SK-N-SH treated with all-trans-retinoic acid at 6 μM for 48 hours (cell line): ENCODE data around the gene WWP2.

ENCODE experiments used
- ATAC-seq: fragments of 200-7000 bp; cut with Tn5 transposase; 3 replicates; pipeline ENCODE4 v1.9.1; 2020; ENCODE audit warnings: mild to moderate bottlenecking, moderate library complexity
- ARNTL ChIP-seq: fragments of 450-650 bp; formaldehyde crosslinking; IDR thresholded peaks from 2 replicates; pipeline ENCODE4 v1.5.0; 2020; ENCODE audit warnings: low read depth, mild to moderate bottlenecking, moderate library complexity, borderline replicate concordance
- BACH2 ChIP-seq: fragments of 250-450 bp; sonication (Bioruptor Pico); IDR thresholded peaks from 2 replicates; pipeline ENCODE4 v1.9.0; 2021; ENCODE audit warnings: mild to moderate bottlenecking, borderline replicate concordance
- CSDC2 ChIP-seq: fragments of 250-450 bp; sonication (Bioruptor Pico); IDR thresholded peaks from 2 replicates; pipeline ENCODE4 v1.5.0; 2020; ENCODE audit warnings: mild to moderate bottlenecking, moderate library complexity
- ESRRG ChIP-seq: fragments of 250-450 bp; sonication (Bioruptor Pico); IDR thresholded peaks from 2 replicates; pipeline ENCODE4 v1.6.1; 2021; ENCODE audit warnings: mild to moderate bottlenecking
- GLIS3 ChIP-seq: fragments of 250-450 bp; sonication (Bioruptor Pico); IDR thresholded peaks from 2 replicates; pipeline ENCODE4 v1.5.0; 2020; ENCODE audit warnings: mild to moderate bottlenecking, moderate library complexity
- ISL1 ChIP-seq: fragments of 250-450 bp; sonication (Bioruptor Pico); IDR thresholded peaks from 2 replicates; pipeline ENCODE4 v2.1.2; 2022; ENCODE audit warnings: mild to moderate bottlenecking, moderate library complexity
- OSR1 ChIP-seq: fragments of 250-450 bp; sonication (Bioruptor Pico); IDR thresholded peaks from 2 replicates; pipeline ENCODE4 v1.8.0; 2022; ENCODE audit warnings: moderate library complexity, mild to moderate bottlenecking, inconsistent platforms
- PPARA ChIP-seq: fragments of 250-450 bp; sonication (Bioruptor Pico); IDR thresholded peaks from 2 replicates; pipeline ENCODE4 v1.5.0; 2020; ENCODE audit warnings: mild to moderate bottlenecking, borderline replicate concordance
- RARB ChIP-seq: fragments of 250-450 bp; sonication (Bioruptor Pico); IDR thresholded peaks from 2 replicates; pipeline ENCODE4 v1.8.0; 2021; ENCODE audit warnings: mild to moderate bottlenecking, moderate library complexity
- SNAI2 ChIP-seq: fragments of 250-450 bp; sonication (Bioruptor Pico); IDR thresholded peaks from 2 replicates; pipeline ENCODE4 v1.5.0; 2020; ENCODE audit warnings: mild to moderate bottlenecking, moderate library complexity
- ZC3H10 ChIP-seq: fragments of 250-450 bp; sonication (Bioruptor Pico); IDR thresholded peaks from 2 replicates; pipeline ENCODE4 v1.5.1; 2021; ENCODE audit warnings: mild to moderate bottlenecking, moderate library complexity
- ZFP3 ChIP-seq: fragments of 250-450 bp; sonication (Bioruptor Pico); IDR thresholded peaks from 2 replicates; pipeline ENCODE4 v1.5.0; 2020; ENCODE audit warnings: mild to moderate bottlenecking, moderate library complexity
- ZFP30 ChIP-seq: fragments of 450-650 bp; formaldehyde crosslinking; IDR thresholded peaks from 2 replicates; pipeline ENCODE4 v1.5.0; 2022; ENCODE audit warnings: mild to moderate bottlenecking, moderate library complexity
- ZNF565 ChIP-seq: fragments of 450-650 bp; formaldehyde crosslinking; conservative IDR thresholded peaks from 2 replicates; pipeline ENCODE4 v1.5.0; 2020; ENCODE audit warnings: low read depth, mild to moderate bottlenecking, moderate library complexity
- ZNF70 ChIP-seq: fragments of 450-650 bp; formaldehyde crosslinking; IDR thresholded peaks from 2 replicates; pipeline ENCODE4 v1.5.0; 2020; ENCODE audit warnings: mild to moderate bottlenecking, moderate library complexity
- ZNF8 ChIP-seq: fragments of 450-650 bp; formaldehyde crosslinking; IDR thresholded peaks from 2 replicates; pipeline ENCODE4 v1.5.0; 2020; ENCODE audit warnings: mild to moderate bottlenecking, moderate library complexity
- TF ChIP-seq, protein P1 (sequence below): fragments of 250-450 bp; sonication (Bioruptor Pico); IDR thresholded peaks from 2 replicates; pipeline ENCODE4 v1.5.1; 2021; ENCODE audit warnings: mild to moderate bottlenecking, moderate library complexity
- TF ChIP-seq, protein P2 (sequence below): fragments of 250-450 bp; sonication (Bioruptor Pico); IDR thresholded peaks from 2 replicates; pipeline ENCODE4 v1.5.1; 2020; ENCODE audit warnings: low read depth, mild to moderate bottlenecking, moderate library complexity
- TF ChIP-seq, protein P3 (sequence below): fragments of 250-450 bp; sonication (Bioruptor Pico); IDR thresholded peaks from 2 replicates; pipeline ENCODE4 v1.5.0; 2020; ENCODE audit warnings: mild to moderate bottlenecking, moderate library complexity
- TF ChIP-seq, protein P4 (sequence below): fragments of 250-450 bp; sonication (Bioruptor Pico); IDR thresholded peaks from 2 replicates; pipeline ENCODE4 v1.8.0; 2021; ENCODE audit warnings: low read depth, mild to moderate bottlenecking, moderate library complexity, borderline replicate concordance
- TF ChIP-seq, protein P5 (sequence below): fragments of 250-450 bp; sonication (Bioruptor Pico); IDR thresholded peaks from 2 replicates; pipeline ENCODE4 v1.8.0; 2020; ENCODE audit warnings: mild to moderate bottlenecking, moderate library complexity, borderline replicate concordance

Gene WWP2

GRCh38 chr16:69847643-69848042 is 85.5 kb downstream of the WWP2 start:
- ATAC-seq, result no peak
- TF ChIP-seq ZNF8, result no peak
- TF ChIP-seq, protein P1, sequence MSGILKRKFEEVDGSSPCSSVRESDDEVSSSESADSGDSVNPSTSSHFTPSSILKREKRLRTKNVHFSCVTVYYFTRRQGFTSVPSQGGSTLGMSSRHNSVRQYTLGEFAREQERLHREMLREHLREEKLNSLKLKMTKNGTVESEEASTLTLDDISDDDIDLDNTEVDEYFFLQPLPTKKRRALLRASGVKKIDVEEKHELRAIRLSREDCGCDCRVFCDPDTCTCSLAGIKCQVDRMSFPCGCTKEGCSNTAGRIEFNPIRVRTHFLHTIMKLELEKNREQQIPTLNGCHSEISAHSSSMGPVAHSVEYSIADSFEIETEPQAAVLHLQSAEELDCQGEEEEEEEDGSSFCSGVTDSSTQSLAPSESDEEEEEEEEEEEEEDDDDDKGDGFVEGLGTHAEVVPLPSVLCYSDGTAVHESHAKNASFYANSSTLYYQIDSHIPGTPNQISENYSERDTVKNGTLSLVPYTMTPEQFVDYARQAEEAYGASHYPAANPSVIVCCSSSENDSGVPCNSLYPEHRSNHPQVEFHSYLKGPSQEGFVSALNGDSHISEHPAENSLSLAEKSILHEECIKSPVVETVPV, result no peak
- TF ChIP-seq, protein P2, sequence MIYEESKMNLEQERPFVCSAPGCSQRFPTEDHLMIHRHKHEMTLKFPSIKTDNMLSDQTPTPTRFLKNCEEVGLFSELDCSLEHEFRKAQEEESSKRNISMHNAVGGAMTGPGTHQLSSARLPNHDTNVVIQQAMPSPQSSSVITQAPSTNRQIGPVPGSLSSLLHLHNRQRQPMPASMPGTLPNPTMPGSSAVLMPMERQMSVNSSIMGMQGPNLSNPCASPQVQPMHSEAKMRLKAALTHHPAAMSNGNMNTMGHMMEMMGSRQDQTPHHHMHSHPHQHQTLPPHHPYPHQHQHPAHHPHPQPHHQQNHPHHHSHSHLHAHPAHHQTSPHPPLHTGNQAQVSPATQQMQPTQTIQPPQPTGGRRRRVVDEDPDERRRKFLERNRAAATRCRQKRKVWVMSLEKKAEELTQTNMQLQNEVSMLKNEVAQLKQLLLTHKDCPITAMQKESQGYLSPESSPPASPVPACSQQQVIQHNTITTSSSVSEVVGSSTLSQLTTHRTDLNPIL (CRISPR knock-in tag), result no peak
- no peak for TF ChIP-seq ZNF70 (CRISPR knock-in tag)
- TF ChIP-seq ZFP30, result no peak
- no peak for TF ChIP-seq BACH2 (CRISPR knock-in tag)
- TF ChIP-seq, protein P3, sequence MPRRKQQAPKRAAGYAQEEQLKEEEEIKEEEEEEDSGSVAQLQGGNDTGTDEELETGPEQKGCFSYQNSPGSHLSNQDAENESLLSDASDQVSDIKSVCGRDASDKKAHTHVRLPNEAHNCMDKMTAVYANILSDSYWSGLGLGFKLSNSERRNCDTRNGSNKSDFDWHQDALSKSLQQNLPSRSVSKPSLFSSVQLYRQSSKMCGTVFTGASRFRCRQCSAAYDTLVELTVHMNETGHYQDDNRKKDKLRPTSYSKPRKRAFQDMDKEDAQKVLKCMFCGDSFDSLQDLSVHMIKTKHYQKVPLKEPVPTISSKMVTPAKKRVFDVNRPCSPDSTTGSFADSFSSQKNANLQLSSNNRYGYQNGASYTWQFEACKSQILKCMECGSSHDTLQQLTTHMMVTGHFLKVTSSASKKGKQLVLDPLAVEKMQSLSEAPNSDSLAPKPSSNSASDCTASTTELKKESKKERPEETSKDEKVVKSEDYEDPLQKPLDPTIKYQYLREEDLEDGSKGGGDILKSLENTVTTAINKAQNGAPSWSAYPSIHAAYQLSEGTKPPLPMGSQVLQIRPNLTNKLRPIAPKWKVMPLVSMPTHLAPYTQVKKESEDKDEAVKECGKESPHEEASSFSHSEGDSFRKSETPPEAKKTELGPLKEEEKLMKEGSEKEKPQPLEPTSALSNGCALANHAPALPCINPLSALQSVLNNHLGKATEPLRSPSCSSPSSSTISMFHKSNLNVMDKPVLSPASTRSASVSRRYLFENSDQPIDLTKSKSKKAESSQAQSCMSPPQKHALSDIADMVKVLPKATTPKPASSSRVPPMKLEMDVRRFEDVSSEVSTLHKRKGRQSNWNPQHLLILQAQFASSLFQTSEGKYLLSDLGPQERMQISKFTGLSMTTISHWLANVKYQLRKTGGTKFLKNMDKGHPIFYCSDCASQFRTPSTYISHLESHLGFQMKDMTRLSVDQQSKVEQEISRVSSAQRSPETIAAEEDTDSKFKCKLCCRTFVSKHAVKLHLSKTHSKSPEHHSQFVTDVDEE (CRISPR knock-in tag), result no peak
- TF ChIP-seq, protein P4, sequence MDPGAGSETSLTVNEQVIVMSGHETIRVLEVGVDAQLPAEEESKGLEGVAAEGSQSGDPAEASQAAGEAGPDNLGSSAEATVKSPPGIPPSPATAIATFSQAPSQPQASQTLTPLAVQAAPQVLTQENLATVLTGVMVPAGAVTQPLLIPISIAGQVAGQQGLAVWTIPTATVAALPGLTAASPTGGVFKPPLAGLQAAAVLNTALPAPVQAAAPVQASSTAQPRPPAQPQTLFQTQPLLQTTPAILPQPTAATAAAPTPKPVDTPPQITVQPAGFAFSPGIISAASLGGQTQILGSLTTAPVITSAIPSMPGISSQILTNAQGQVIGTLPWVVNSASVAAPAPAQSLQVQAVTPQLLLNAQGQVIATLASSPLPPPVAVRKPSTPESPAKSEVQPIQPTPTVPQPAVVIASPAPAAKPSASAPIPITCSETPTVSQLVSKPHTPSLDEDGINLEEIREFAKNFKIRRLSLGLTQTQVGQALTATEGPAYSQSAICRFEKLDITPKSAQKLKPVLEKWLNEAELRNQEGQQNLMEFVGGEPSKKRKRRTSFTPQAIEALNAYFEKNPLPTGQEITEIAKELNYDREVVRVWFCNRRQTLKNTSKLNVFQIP, result no peak
- TF ChIP-seq, protein P5, sequence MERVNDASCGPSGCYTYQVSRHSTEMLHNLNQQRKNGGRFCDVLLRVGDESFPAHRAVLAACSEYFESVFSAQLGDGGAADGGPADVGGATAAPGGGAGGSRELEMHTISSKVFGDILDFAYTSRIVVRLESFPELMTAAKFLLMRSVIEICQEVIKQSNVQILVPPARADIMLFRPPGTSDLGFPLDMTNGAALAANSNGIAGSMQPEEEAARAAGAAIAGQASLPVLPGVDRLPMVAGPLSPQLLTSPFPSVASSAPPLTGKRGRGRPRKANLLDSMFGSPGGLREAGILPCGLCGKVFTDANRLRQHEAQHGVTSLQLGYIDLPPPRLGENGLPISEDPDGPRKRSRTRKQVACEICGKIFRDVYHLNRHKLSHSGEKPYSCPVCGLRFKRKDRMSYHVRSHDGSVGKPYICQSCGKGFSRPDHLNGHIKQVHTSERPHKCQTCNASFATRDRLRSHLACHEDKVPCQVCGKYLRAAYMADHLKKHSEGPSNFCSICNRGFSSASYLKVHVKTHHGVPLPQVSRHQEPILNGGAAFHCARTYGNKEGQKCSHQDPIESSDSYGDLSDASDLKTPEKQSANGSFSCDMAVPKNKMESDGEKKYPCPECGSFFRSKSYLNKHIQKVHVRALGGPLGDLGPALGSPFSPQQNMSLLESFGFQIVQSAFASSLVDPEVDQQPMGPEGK (CRISPR knock-in tag), result no peak
- no peak for TF ChIP-seq ESRRG (CRISPR knock-in tag)
- TF ChIP-seq ISL1, result no peak
- TF ChIP-seq PPARA (CRISPR knock-in tag), result no peak
- no peak for TF ChIP-seq ARNTL (CRISPR knock-in tag)
- TF ChIP-seq OSR1 (CRISPR knock-in tag), result no peak
- TF ChIP-seq RARB (CRISPR knock-in tag), result no peak
- TF ChIP-seq ZNF565 (CRISPR knock-in tag), result no peak

DNA sequence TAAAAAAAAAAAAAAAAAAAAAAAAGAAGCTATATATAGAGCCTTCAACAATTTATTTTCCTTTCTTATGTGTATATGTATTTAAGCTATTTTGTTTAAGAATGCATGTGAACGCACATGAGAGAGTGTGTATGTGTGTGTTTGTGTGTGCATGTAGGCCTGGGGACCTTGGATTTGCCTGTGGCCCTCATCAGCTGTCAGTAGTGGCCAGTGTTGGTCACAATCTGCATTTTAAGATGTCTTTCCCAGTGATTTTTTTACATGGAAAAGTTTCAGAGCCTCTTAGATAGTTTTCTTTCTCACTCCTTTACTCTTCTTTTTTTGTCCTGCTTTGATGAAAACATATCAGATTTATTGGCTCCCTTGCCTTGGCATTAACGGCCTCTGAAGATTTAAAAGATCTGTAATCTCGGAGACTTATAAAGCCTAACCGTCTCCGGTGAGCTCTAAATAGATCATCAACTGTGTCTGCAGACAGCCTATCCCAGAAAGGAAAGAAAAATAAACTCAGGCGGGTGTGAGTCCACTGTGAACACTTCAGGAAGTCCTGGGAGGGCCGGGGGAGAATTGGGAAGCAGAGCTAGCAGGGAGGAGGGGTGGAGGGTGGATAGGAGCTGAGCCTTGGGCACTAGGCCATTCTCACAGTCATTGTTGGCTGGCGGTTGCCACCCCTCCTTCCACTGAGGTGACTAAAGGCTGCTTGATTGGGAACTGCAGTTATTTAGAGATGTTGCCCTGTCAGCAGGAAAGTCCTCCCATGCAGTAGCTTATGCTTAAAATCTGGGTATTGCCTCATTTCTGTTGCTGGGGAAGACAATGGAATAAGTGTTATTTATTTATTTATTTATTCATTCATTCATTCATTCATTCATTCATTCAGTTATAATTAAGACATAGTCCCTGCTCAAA is 86.8 kb downstream of the WWP2 start:
- TF ChIP-seq ISL1 (no peak), ARNTL (CRISPR knock-in tag) (no peak), ZFP30 (no peak)
- ATAC-seq, result peak; percentile 87

GRCh38 chr16:69851491-69852240 is 89.5 kb downstream of the WWP2 start:
- TF ChIP-seq ZFP3 (CRISPR knock-in tag) (no peak), GLIS3 (CRISPR knock-in tag) (no peak), CSDC2 (CRISPR knock-in tag) (no peak), SNAI2 (CRISPR knock-in tag) (no peak), PPARA (CRISPR knock-in tag) (no peak), ZNF565 (CRISPR knock-in tag) (no peak), ZC3H10 (CRISPR knock-in tag) (no peak)
- TF ChIP-seq, protein P3 (CRISPR knock-in tag), result no peak
- no peak for ATAC-seq
